GM18870 (cell line): Measurements from ENCODE around the gene TSPAN5.
"Not testable (repeated sequence)": the region's sequence is repeated elsewhere in the genome, so short reads cannot be mapped to it uniquely, and the experiment has no call there.

Experiments
- ATAC-seq: cut with Tn5 transposase; IDR thresholded peaks from one replicate; pipeline ENCODE4 v1.9.1; 2021; ENCODE audit warnings: moderate library complexity; ENCODE audit not compliant: unreplicated experiment

TSPAN5 gene

GRCh38 chr4:98504091-98504490 lies 154.3 kb downstream of the TSPAN5 start:
- no peak for ATAC-seq

DNA sequence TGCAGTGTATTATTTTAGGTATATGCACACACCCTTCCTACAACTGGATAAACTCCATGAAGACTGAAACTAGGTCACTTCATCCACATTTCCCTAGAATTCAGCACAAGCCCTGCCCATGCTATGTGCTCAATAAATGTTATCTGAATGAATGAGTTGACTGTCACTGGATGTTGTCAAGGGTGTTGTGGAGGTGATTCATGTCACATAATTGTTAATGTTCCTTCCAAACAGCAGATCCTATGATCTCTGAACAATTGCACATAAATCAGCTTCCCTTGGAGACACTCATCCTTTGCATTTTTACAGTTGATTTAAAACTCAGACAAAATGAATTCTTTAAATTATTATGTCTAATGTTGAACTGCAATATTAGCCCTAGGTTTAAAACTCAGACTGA lies 154.7 kb downstream of the TSPAN5 start:
- no peak for ATAC-seq

GRCh38 chr4:98502624-98503023 lies 155.8 kb downstream of the TSPAN5 start:
- no peak for ATAC-seq

DNA sequence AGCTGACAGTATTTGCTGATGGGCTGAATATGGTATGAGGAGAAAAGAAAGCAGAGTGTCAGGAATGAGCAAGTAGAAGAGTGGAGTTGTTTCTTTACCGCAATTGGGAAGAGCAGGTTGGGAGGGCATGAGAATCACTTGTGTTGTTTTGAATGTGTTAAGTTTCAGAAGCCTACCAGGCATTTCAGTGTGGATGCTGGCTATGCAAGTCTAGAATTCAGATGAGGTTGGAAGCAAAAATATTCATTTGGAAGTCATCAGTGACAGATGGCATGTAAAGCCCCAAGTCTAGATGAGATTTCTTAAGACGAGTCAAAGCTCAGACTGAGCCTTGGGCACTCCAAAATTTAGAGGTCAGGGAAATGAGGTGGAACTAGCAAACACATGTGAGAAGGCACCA lies 156.4 kb downstream of the TSPAN5 start:
- no peak for ATAC-seq

- ATAC-seq, result no peak
These were observed 157.0 kb downstream of the TSPAN5 start for GRCh38 chr4:98501383-98501782.

- no peak for ATAC-seq
These were observed 159.6 kb downstream of the TSPAN5 start for GRCh38 chr4:98498774-98499173.

- no peak for ATAC-seq
These were observed 162.1 kb downstream of the TSPAN5 start for GRCh38 chr4:98496152-98496845.

DNA sequence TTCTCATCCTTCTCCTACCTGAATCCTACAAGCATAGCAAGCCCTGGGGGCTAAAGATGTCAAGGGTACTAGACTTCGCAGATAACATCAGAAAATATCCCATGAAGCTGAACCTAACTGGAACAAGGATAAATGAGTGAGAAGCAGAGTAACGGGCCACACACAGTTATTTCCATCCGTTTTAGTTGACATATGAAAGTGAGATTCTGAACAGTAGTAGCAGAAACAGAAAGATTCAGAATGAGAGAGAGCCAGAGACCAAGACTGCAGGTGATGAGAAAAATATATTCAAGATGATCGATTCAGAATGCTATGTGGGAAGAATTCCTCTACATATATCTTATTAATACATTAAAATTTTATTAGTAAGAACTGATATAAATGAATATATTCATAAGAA lies 165.1 kb downstream of the TSPAN5 start:
- ATAC-seq, result peak; percentile 86

DNA sequence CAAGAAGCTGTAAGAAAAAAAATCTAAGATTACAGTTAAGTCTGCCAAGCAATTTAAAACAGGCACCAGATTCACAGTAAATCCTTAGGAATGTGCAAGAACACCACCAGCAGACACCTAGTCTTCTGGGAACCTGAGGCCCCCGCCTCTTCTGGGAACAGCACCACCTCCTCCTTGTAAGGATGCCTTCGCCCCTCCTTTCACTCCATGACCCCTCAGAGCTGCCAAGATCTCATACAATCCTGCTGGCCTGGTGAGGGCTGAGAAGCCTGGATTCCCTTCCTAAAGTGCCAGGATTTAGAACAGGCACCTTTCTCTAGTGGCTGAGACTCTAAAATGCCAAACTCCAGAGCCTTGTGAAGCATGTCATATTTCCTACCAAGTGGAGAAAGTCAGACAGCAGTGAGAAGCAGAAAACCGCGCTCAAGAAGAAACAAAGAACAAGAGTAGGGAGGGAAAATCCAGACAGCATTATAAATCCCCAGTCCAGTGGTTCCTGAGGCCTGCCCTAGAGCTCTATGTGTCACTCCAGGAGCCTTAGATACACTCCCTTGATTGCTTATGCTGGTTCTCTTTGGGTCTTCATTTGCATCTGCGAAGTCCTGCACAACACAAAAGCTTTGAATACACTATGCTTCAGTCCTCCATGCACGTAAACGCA lies 166.4 kb downstream of the TSPAN5 start:
- ATAC-seq, result no peak

GRCh38 chr4:98490251-98490650 lies 168.2 kb downstream of the TSPAN5 start:
- ATAC-seq, result no peak

GRCh38 chr4:98485816-98486345 lies 172.5 kb downstream of the TSPAN5 start:
- ATAC-seq, result no peak

DNA sequence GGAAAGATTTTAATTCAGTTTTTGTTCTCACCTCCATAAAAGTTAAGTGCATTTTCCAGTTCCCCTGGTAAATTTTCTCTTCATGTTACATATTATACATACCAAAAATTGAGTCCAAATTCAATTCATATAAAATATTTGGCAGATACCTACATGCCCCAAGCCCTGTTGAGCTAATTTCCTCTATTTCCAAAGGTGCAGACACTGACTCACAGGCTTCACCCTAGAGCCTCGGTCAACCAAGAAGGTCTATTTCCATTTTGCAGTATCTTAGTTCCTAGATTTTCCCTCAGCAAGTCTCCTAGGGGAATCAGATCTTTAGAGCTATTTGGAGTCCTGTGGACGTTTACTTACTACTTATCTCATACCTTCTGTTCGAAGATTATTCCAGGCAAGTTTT lies 174.4 kb downstream of the TSPAN5 start:
- no peak for ATAC-seq

GRCh38 chr4:98482847-98483806 lies 175.3 kb downstream of the TSPAN5 start:
- peak; percentile 96 for ATAC-seq

DNA sequence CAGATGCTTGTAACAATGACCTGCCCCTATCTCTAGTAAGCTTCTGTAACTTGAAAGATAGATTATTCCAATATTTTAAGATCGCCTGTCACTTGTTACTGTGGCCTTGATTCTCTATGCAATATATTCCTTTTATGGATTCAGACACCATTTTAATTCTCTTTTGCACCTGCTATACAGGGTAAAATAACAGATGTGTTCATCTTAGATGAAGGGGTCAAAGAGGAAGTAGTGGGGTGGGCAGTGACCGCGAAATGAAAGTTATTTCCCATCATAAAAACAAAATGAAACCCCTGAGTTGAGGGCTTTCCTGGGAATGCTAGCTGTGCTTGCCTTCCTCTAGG lies 175.9 kb downstream of the TSPAN5 start:
- ATAC-seq, result peak; percentile 2

DNA sequence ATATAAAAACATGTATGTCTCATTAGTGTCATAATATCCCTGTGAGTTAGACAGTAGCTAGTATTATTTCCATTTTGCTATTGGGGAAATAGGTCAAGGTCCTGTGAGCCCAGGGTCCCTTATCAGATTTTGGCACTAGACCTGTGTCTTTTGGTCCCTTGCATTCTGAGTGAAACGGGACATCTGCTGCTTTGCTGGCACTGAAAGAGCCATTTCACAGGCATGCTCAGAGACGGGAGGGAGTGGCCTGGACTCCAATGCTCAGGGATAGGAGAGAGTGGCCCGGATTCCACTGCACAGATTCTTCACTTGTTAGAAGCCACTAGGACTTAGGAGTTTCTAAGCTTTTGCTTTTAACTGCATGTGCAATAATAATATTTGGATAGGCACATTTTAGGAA lies 177.2 kb downstream of the TSPAN5 start:
- no peak for ATAC-seq

GRCh38 chr4:98480535-98480934 lies 177.9 kb downstream of the TSPAN5 start:
- no peak for ATAC-seq

GRCh38 chr4:98479590-98479989 lies 178.8 kb downstream of the TSPAN5 start:
- ATAC-seq, result not testable (repeated sequence)

DNA sequence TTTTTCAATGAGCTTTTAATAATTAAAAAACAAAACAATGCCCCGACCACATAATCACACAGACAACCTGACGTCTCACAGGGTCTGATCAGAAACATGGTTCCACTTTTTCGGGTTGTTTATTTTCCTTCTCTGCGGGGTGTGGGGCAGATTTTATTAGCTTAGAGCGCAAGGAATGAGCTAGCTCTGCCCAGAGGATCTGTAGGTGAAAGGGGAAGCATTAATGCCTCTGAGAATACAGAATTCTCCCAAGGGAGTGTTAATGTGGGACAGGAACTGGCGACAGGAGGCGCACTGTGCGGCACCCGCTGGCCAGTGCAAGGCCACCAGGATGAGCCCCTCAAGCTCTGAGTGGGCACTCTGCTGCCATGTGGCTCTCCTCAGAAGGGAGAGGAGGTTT lies 181.5 kb downstream of the TSPAN5 start:
- no peak for ATAC-seq

DNA sequence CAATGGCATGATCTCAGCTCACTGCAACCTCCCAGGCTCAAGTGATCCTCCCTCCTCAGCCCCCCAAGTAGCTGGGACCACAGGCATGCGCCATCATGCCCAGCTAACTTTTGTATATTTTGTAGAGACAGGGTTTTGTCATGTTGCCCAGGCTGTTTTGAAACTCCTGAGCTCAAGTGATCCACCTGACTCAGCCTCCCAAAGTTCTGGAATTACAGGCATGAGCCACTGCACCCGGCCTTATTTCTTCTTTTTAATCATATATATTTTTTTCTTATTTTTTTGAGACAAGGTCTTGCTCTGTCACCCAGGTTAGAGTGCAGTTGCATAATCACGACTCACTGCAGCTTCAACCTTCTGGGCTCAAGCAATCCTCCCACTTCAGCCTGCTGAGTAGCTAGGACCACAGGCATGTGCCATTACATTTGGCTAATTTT lies 184.0 kb downstream of the TSPAN5 start:
- ATAC-seq, result no peak

DNA sequence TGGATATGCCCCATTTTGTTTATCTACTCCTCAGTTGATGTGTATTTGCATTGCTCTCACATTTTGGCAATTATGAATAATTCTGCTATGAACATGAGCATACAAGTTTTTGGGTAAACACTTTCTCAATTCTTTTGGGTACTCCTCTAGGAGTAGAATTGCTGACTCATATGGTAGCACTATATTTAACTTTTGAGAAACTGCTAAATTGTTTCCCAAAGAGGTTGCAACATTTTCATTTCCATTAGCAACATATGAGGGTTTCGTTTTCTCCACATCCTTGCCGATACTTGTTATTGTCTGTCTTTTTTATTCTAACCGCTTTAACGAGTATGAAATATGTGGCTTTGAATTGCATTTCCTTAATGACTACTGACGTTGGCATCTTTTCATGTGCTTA lies 185.4 kb downstream of the TSPAN5 start:
- no peak for ATAC-seq

GRCh38 chr4:98470831-98471230 lies 187.6 kb downstream of the TSPAN5 start:
- no peak for ATAC-seq
